Stimulated activated CD8-positive, alpha-beta memory T cell treated with anti-CD3 and anti-CD28 coated beads, Interleukin-15, amount 100 ng/mL, for 24 hours (primary cell): ENCODE results near the gene UBR3.
"Not testable (repeated sequence)": the region's sequence is repeated elsewhere in the genome, so short reads cannot be mapped to it uniquely, and the experiment has no call there.

Experiments used
- DNase-seq: peaks from one replicate; pipeline ENCODE4 v3.0.0-alpha.2; 2020; ENCODE audit warnings: low read depth

The UBR3 gene

DNA sequence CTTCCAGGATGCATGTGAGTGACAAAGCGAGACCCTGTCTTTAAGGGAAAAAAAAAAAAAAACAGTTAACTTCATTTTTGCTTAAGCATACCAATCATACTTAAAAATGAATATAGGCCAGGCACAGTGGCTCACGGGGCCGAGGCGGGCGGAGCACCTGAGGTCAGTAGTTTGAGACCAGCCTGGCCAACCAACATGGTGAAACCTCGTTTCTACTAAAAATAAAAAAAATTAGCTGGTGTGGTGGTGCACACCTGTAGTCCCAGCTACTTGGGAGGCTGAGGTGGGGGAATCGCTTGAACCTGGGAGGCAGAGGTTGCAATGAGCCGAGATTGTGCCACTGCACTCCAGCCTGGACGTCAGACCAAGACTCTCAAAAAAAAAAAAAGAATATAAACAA lies 44.1 kb downstream of the UBR3 start:
- DNase-seq: not testable (repeated sequence)

GRCh38 chr2:169871994-169872393 lies 44.7 kb downstream of the UBR3 start:
- DNase-seq: no peak

GRCh38 chr2:169877398-169877797 lies 50.1 kb downstream of the UBR3 start:
- DNase-seq: no peak

- no peak for DNase-seq
These were observed 59.9 kb downstream of the UBR3 start for GRCh38 chr2:169887120-169887519.

GRCh38 chr2:169891593-169892298 lies 64.5 kb downstream of the UBR3 start:
- no peak for DNase-seq

DNA sequence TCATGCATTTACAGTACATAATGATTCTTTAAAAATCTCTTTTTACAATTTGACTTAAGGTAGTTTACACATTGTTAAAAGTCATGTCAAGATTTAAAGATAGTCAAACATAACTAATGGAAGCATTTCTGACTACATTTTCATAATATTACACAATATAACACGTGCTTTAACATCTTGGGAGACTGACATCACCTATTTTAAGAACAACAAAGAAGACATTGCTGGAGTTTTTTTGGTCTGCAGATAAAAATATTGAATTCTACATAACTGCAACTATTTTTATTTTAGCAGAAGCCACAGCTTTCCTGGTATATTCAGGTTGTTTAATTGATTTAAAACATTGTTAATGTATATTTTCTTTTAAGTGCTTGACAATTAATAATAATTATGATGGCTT lies 65.7 kb downstream of the UBR3 start:
- no peak for DNase-seq

GRCh38 chr2:169895294-169895985 lies 68.2 kb downstream of the UBR3 start:
- no peak for DNase-seq

DNA sequence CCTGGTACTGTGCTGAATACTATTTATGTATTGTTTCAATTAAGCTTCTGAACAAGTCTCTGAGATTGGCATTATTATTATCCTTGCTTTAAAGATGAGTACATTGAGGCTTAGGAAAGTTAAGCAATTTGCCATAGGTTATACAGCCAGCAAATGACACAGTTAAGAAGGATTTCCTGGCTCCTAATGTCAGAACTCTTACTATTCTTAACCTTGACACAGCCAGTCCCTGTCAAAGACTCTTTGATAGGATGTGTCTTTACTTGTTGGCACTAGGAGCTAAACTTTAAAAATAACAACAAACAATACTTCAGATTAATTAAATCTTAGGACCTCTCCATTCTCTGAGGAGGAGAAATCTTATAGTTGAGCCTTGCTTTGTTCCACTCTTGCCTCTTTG lies 70.6 kb downstream of the UBR3 start:
- no peak for DNase-seq

DNA sequence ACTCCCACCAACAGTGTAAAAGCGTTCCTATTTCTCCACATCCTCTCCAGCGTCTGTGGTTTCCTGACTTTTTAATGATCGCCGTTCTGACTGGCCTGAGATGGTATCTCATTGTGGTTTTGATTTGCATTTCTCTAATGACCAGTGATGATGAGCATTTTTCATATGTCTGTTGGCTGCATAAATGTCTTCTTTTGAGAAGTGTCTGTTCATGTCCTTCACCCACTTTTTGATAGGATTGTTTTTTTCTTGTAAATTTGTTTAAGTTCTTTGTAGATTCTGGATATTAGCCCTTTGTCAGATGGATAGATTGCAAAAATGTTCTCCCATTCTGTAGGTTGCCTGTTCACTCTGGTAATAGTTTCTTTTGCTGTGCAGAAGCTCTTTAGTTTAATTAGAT lies 72.8 kb downstream of the UBR3 start:
- DNase-seq: not testable (repeated sequence)

GRCh38 chr2:169900686-169901085 lies 73.4 kb downstream of the UBR3 start:
- no peak for DNase-seq

DNA sequence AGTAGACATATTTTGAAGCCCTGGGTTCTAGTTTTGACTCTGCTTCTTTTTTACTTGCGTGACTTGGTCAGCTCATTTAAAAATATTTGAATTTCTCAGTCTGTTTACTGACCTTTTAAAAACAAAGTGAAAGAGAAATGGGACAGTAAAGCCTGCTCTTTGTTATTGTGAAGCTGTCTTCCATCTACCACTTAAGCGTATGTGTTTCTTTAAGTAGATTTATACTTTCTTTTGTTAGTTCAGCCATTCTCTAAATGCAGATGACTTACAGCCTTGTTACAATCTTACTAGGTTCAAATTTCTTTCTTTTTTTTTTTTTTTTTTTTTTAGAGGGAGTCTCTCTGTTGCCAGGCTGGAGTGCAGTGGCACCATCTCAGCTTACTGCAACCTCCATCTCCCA lies 79.5 kb downstream of the UBR3 start:
- no peak for DNase-seq

DNA sequence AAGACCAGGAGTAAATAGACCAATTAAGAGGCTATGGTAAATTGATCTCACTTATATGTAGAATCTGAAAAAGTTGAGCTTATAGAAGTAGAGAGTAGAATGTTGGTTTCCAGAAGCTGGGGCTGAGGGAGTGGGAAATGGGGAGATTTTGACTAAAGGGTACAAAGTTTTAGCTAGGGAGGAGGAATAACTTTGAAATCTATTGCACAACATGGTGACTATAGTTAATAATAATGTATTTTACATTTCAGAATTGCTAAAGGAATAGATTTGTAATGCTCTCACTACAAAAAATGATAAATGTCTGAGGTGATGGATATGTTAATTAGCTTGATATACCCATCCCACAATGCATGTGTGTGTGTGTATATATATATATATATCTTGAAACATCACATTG lies 82.1 kb downstream of the UBR3 start:
- DNase-seq: no peak

- no peak for DNase-seq
These were observed 83.0 kb downstream of the UBR3 start for GRCh38 chr2:169910109-169910799.

DNA sequence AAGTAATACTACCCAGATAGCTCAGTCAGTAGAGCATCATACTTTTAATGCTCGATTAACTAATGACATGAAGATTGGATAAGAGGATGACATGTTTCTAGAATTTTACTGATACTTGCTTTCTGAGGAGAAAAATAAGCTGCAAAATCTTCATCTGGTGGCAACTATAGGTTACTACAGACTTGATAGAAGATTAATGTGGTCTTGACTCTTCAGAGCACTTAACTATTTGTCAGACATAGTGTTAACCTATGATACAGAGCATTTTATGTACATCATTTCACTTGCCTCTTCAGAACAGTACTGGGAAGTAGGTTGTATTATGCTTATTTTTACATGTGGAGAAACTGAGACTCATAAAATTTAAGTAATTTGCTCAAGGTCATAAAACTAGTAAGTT lies 83.9 kb downstream of the UBR3 start:
- DNase-seq: no peak

- no peak for DNase-seq
These were observed 89.4 kb downstream of the UBR3 start for GRCh38 chr2:169916623-169917022.

- DNase-seq: no peak
These were observed 96.7 kb downstream of the UBR3 start for GRCh38 chr2:169923977-169924376.

GRCh38 chr2:169925968-169926367 lies 98.7 kb downstream of the UBR3 start:
- DNase-seq: no peak

DNA sequence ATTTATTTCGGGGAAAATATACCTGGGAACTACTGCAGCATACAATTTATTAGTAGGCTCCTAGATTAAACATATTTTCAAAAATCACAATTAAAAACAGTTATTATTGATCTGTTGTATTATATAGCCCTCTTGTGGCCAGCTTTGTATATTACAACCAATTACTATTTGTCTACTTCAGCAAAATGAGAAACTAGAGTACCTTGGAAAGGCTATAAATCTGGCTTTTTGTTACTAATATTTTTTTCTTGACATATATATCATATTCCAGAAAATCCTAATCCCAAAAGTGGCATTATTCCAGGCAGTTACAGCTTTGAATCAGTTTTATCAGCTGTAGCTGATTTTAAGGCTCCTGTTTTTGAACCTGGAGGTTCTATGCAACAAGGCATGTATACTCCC lies 101.2 kb downstream of the UBR3 start:
- no peak for DNase-seq

GRCh38 chr2:169933124-169933711 lies 106.0 kb downstream of the UBR3 start:
- DNase-seq: no peak

DNA sequence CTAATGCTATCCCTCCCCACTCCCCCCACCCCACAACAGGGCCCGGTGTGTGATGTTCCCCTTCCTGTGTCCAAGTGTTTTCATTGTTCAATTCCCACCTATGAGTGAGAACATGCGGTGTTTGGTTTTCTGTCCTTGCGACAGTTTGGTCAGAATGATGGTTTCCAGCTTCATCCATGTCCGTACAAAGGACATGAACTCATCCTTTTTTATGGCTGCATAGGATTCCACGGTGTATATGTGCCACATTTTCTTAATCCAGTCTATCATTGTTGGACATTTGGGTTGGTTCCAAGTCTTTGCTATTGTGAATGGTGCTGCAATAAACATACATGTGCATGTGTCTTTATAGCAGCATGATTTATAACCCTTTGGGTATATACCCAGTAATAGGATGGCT lies 109.4 kb downstream of the UBR3 start:
- not testable (repeated sequence) for DNase-seq

DNA sequence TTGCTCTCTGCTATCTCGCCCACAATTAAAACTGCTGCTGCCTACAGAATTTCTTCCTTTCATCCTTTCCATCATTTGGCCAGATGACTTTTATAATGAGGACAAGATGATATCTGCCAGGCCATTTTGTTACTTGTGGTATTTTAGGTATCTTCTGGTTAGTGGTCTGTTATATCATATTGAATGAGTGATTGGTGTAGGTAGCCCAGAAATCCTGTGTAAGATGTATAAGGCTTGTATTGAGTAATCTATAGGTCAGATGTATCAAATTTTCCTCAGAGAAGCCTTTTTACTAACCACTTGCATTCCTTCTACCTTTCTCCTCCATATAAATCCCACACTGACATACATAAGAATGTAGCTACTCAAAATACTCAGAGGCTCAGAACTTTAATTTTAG lies 118.3 kb downstream of the UBR3 start:
- no peak for DNase-seq

DNA sequence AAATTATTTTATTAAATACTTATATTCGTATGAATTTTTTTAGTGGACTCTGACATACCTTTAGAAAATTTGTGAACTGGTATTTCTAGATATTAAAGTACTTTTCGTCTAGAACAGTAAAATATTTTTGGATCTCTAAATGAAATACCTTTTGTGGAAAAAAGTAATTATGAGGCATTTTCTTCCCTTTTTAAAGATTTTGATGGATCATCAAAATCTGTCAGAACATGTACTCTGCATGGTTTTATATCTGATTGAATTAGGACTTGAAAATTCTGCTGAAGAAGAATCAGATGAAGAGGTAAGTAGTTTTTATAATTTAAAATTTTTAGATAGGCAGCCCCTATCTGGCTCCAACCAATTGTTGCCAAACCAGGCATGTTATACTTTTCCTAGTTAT lies 118.8 kb downstream of the UBR3 start:
- DNase-seq: no peak

DNA sequence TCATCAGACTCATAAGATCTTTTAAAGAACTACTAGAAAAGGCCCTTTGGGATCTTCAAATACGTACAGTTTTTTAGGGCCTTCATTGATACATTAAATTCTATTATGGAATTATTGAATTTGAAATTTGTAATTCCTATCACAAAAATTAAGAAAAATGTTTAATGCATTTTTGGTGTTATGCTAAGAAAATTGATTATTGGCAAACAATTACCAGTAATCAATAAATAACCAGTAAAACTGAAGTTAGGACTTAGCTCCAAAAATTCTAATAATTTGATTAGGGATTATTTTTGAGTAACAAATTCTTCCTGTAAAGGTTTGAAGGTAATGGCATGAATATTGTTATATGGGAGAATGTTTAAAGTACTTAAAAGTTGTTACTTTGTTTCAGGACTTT lies 119.3 kb downstream of the UBR3 start:
- no peak for DNase-seq
